Sigmoid colon (tissue), 7 donors: ENCODE results near the gene CLTB. TPM values are rescaled to one million over a fixed set of nuclear protein-coding genes. Genes with fewer than 3 reads are reported as not detected.
A peak's percentile ranks its signal among the peaks of the same experiment; 100 is the strongest.

Experiments used
- DNase-seq: peaks from one replicate; pipeline ENCODE4 v3.0.0-alpha.2; 2019
- H3K27ac ChIP-seq, 4 donors: fragments of 200-600 bp; sonication (generic); one replicate each; pipeline ENCODE4 v1.5.1; 2016 to 2019; ENCODE audit warnings: mild to moderate bottlenecking in 1 of 4
- H3K27me3 ChIP-seq, 3 donors: fragments of 200-600 bp; sonication (generic); one replicate each; pipeline ENCODE4 v1.5.1; 2019; ENCODE audit warnings: mild to moderate bottlenecking in 1 of 3
- H3K36me3 ChIP-seq, 4 donors: fragments of 200-600 bp; sonication (generic); one replicate each; pipeline ENCODE4 v1.5.1; 2016 to 2019
- H3K4me1 ChIP-seq, 4 donors: fragments of 200-600 bp; sonication (generic); one replicate each; pipeline ENCODE4 v1.5.1; 2017 to 2019
- H3K4me3 ChIP-seq, 4 donors: fragments of 200-600 bp; sonication (generic); one replicate each; pipeline ENCODE4 v1.5.1; 2017 to 2019; ENCODE audit warnings: mild to moderate bottlenecking in 2 of 4, moderate library complexity in 1 of 4
- H3K9me3 ChIP-seq, 4 donors: fragments of 200-600 bp in 3 of 4; sonication (generic) in 3 of 4; one replicate each; pipeline versions ENCODE4 v1.5.1 to v1.6.1; 2013 to 2019
- CTCF ChIP-seq, 4 experiments: fragments of 450-650 bp in 3 of 4; fragments of 200-600 bp in 1 of 4; IDR thresholded peaks; one replicate each; pipeline ENCODE4 v1.5.1; 2016 to 2019; ENCODE audit warnings: antibody characterized with exemption in 4 of 4, mild to moderate bottlenecking in 3 of 4, moderate library complexity in 2 of 4
- EP300 ChIP-seq, 4 donors: sonication (generic); formaldehyde crosslinking; IDR thresholded peaks; one replicate each; pipeline ENCODE4 v1.6.1; 2017; ENCODE audit warnings: antibody characterized with exemption in 4 of 4
- POLR2A ChIP-seq, 2 donors: fragments of 450-650 bp; IDR thresholded peaks; one replicate each; pipeline ENCODE4 v1.6.1; 2016; ENCODE audit warnings: antibody characterized with exemption in 2 of 2, mild to moderate bottlenecking in 2 of 2, moderate library complexity in 2 of 2
- POLR2AphosphoS5 ChIP-seq, 4 donors: sonication (generic); formaldehyde crosslinking; IDR thresholded peaks; one replicate each; pipeline ENCODE4 v1.6.1; 2017; ENCODE audit warnings: antibody characterized with exemption in 4 of 4
- WGBS, 2 donors: extraction: QIAGEN DNeasy Blood & Tissue Kit; methylation state at CpG; one replicate each; pipeline ENCODE4 v1.1.7; 2013; 5-methylcytosine and 5-hydroxymethylcytosine counted together
- intact Hi-C: fragments of 100-400 bp; cut with DNase I; formaldehyde crosslinking; loops from one replicate; pipeline ENCODE4 v1.15.1; 2023
- polyA plus RNA-seq, 3 donors: library from polyadenylated mRNA; stranded (reverse); fragments of 200-250 nt; gene quantifications; one replicate each; pipeline ENCODE4 v1.2.3, GENCODE V29; 2013
- total RNA-seq, 4 donors: library from RNA; depleted of rRNA; stranded (reverse); fragments of >200 nt; gene quantifications; one replicate each; pipeline ENCODE4 v1.1.0, GENCODE V29; 2016
- donor health status: healthy with polysubstance abuse.
- donor health status: Bipolar disorder and iron deficiency.
- donor health status: healthy.

CLTB gene
- total and polyA plus RNA-seq, 7 donors: 129 to 403 (median 163) TPM

- Histone ChIP-seq H3K9me3 (no peaks in the 10 kb centered on the region), H3K4me1 (peaks cover 0 to 35% (median 26%) of the 10 kb centered on the region in 4 donors), H3K4me3 (no peak overlapping the region), H3K36me3 (peaks cover 5 to 51% (median 27%) of the 10 kb centered on the region in 4 donors), H3K27ac (no peak overlapping the region), H3K27me3 (no peaks in the 10 kb centered on the region)
- no peak for DNase-seq
- TF ChIP-seq POLR2A (IDR thresholded peaks at IDR 0.05): no peak
- no peak for TF ChIP-seq POLR2AphosphoS5 (IDR thresholded peaks at IDR 0.05)
- WGBS, 2 donors: 82 to 91% methylated on average over 4 of the region's 4 CpGs
- intact Hi-C loops: no loop called here
Observed at GRCh38 chr5:176391479-176391878, 24.9 kb downstream of the CLTB start.

DNA sequence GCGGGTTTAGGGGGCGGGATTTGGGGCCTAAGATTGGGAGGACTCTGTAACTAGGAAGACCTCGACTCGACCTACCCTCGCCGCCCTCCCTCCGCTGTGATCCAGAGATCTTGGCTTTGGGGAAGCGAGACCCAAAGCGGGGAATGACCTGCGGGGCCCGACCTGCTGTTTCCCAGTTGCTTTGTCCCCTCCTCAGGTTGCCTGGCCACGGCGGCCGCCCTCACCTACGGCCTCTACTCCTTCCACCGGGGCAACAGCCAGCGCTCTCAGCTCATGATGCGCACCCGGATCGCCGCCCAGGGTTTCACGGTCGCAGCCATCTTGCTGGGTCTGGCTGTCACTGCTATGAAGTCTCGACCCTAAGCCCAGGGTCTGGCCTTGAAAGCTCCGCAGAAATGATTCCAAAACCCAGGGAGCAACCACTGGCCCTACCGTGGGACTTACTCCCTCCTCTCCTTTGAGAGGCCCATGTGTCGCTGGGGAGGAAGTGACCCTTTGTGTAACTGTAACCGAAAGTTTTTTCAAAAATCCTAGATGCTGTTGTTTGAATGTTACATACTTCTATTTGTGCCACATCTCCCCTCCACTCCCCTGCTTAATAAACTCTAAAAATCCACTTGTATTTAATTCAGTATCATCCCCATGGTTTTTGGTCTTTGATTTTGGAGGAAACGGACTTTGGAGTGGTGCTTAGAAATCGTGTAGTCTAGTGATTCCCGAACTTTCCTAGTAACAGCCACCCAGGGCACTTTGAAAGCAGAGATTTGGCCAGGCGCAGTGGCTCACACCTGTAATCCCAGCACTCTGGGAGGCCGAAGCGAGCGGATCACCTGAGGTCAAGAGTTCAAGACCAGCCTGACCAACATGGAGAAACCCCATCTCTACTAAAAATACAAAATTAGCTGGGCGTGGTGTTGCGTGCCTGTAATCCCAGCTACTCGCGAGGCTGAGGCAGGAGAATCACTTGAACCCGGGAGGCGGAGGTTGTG is 26.9 kb downstream of the CLTB start:
- peak overlapping the region; percentile 88 to 94 (median 93) for H3K27ac ChIP-seq
- WGBS, 2 donors: 25 to 26% methylated on average over 41 of the region's 41 CpGs
- TF ChIP-seq POLR2A (IDR thresholded peaks at IDR 0.05): peak; percentile 65 to 88
- TF ChIP-seq CTCF (IDR thresholded peaks at IDR 0.05): no peak
- TF ChIP-seq EP300 (IDR thresholded peaks at IDR 0.05): no peak
- TF ChIP-seq POLR2AphosphoS5 (IDR thresholded peaks at IDR 0.05): peak; percentile 86 to 92 (median 88)
- H3K36me3 ChIP-seq: peaks cover 5 to 63% (median 36%) of the 10 kb centered on the region in 4 donors
- peaks cover 0 to 30% (median 25%) of the 10 kb centered on the region in 4 donors for H3K4me1 ChIP-seq
- H3K9me3 ChIP-seq: no peaks in the 10 kb centered on the region
- no peak for DNase-seq
- H3K27me3 ChIP-seq: no peaks in the 10 kb centered on the region
- peak overlapping the region; percentile 57 to 65 (median 61) for H3K4me3 ChIP-seq
- intact Hi-C loops: loop anchor here (2.0 to 10.0 kb wide), 3 partner anchors 27 to 255 kb away; partner anchors contain the start of genes CLTB, RNF44 and TSPAN17

DNA sequence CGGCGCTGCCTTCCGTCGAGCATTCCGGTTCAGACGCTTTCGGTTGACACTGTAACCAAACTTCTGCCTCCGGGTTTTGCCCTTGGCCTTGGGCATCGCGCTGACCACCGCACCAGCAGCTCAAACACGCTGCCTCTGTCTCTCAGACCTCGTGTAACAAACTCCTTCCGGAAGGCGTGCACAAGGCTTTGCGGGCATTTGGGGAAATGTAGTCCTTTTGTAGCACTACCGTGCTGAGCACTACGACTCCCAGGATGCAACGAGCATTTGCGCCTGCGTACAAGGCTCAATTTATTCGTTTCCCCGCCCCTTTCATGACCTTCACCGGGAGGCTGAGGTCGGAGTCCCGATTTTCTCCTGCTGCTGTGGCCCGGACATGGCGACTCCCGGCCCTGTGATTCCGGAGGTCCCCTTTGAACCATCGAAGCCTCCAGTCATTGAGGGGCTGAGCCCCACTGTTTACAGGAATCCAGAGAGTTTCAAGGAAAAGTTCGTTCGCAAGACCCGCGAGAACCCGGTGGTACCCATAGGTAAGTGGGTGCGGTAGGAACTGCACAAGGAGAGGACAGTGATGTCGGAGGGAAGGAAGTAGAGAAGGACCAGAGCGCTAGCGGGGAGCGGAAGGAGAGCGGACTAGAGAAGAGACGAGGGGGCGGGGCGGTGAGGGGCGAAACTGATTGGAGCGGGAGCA is 27.8 kb downstream of the CLTB start, which contains the start of the genes HIGD2A and NOP16:
Gene HIGD2A (plus strand): TSS at position 308 of the 691 bp plus-strand sequence. CDS start 69 bp downstream, at position 377.
Gene NOP16 (minus strand): TSS at position 155 of the 691 bp plus-strand sequence. CDS start 59 bp downstream, at position 96.
- H3K9me3 ChIP-seq: no peaks in the 10 kb centered on the region
- H3K4me3 ChIP-seq: peak within 1 kb of the TSS; percentile 57 to 65 (median 61)
- peak; percentile 100 for DNase-seq
- H3K4me1 ChIP-seq: peaks cover 0 to 30% (median 25%) of the 10 kb centered on the region in 4 donors
- 0 to 1% methylated on average over 47 of the region's 47 CpGs for WGBS, 2 donors
- H3K27me3 ChIP-seq: no peaks in the 10 kb centered on the region
- peak within 1 kb of the TSS; percentile 88 to 94 (median 93) for H3K27ac ChIP-seq
- intact Hi-C loops: loop anchor here (2.0 to 10.0 kb wide), 3 partner anchors 28 to 256 kb away; partner anchors contain the start of genes CLTB, RNF44 and TSPAN17
- H3K36me3 ChIP-seq: peaks cover 10 to 63% (median 36%) of the 10 kb centered on the region in 4 donors
- TF ChIP-seq POLR2AphosphoS5 (IDR thresholded peaks at IDR 0.05) (peak in 3 of 4 donors; percentile 66 to 75 (median 75)), CTCF (IDR thresholded peaks at IDR 0.05) (peak in 1 of 4 experiments; percentile 36), EP300 (IDR thresholded peaks at IDR 0.05) (no peak), POLR2A (IDR thresholded peaks at IDR 0.05) (no peak)

GRCh38 chr5:176388003-176388443 is 28.3 kb downstream of the CLTB start:
- no peak for DNase-seq
- intact Hi-C loops: loop anchor here (2.0 to 10.0 kb wide), 3 partner anchors 29 to 257 kb away; partner anchors contain the start of genes CLTB, RNF44 and TSPAN17
- H3K4me1 ChIP-seq: peaks cover 0 to 30% (median 25%) of the 10 kb centered on the region in 4 donors
- H3K27me3 ChIP-seq: no peaks in the 10 kb centered on the region
- H3K36me3 ChIP-seq: peaks cover 10 to 63% (median 41%) of the 10 kb centered on the region in 4 donors
- peak overlapping the region; percentile 88 to 94 (median 93) for H3K27ac ChIP-seq
- no peaks in the 10 kb centered on the region for H3K9me3 ChIP-seq
- H3K4me3 ChIP-seq: peak overlapping the region; percentile 57 to 65 (median 61)
- WGBS, 2 donors: 0% methylated on average over 29 of the region's 29 CpGs
- TF ChIP-seq POLR2A (IDR thresholded peaks at IDR 0.05) (no peak), EP300 (IDR thresholded peaks at IDR 0.05) (no peak), CTCF (IDR thresholded peaks at IDR 0.05) (no peak), POLR2AphosphoS5 (IDR thresholded peaks at IDR 0.05) (no peak)
